ENCODE data around the gene INTS6L.
"Not testable (repeated sequence)": the region's sequence is repeated elsewhere in the genome, so short reads cannot be mapped to it uniquely, and the experiment has no call there.

The INTS6L gene

DNA sequence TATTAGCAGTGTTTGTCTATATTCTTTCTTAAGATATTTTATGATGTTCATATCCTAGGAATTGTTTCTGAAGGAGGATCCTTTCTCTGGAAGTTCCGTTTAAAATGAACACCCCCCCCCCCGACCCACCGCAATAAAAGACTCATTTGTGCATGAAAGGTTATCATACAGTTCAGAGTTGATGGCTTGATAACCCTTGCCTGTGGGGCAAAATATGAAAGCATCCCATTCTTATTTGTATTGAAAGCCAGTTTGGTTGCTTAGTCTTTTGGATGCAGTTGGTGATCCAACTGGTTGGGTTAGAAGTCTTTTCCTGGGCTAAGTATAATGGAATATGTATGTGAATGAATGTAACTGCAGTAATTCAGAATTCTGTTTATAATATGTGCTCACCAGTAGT, 8.3 kb downstream of the INTS6L start:
- DNase-seq: no peak

DNA sequence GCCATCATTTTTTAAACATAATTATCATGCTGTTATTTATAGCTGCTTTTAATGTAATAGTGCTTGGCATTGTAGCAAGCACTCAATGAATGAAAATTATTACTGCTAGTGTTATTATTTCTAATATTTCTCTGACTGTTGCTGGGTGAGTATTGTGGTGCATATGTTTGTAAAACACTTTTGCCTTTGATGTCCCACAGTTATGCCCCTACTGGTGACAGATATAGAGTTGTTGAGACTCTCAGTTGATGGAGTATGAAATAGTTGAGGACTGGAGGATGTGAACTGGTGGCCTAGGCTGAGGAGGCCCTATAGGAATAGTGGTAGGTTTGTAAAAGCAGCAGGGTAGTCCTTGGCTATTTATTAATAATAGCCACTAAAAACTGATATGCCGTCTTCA, 9.6 kb downstream of the INTS6L start:
- DNase-seq: no peak

DNA sequence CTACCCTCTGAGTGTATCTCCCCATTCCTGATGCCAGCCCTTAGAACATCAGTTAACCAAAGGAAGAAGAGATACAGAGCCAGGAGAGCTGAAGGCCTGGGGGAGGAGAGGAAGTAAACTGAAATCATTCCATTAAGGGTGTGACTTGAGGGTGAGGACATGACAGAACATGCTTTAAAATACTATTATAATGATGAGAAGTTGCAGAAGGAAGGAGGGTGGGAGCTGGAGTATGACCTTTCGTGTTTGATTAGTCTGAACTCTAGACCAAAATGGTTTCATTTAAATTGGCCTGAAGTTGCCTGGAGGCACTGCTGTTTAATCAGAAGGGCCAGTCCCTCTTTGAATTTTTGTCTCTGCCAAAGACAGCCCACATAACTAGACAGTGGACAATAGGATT, 11.4 kb downstream of the INTS6L start:
- no peak for DNase-seq

DNA sequence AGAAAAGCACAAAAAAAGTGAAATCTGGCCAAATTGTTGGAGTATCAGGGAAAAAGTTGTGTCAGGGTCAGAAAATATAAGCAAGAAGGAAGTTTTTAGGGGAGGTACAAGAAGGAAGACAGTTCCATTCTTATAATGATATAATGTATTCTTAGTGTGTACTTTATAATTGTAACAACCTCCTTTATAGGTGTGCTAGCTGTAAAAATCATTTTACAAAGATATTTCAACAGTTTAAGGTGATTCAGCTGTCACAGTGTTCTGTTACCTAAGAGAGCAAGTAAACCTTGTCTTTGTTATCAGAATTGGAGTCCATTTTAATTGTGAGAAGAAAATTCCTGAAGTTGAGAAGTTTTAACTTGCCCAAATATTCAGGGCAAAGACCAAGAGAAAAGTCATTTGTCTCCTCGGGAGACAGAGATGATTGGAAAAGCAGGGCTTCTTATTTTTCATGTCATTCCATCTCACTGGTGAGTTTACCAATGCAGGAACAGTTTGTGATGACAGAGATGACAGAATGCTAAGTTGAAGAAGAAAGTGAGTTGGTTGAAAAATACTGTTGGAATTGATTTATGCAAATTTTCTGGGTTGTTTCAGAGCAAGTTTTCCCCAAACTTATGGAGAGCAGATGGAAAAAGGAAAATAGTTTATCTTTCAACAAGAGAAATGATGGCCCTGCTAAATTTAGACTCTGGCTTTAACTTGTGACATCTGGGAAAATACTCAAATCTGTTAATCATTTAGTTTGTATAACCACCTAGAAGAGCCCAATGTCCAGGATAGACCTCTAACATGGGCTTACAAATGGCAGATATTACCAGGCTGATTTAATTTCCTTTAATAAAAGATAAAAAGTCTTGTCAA, 14.8 kb downstream of the INTS6L start:
- DNase-seq: no peak

DNA sequence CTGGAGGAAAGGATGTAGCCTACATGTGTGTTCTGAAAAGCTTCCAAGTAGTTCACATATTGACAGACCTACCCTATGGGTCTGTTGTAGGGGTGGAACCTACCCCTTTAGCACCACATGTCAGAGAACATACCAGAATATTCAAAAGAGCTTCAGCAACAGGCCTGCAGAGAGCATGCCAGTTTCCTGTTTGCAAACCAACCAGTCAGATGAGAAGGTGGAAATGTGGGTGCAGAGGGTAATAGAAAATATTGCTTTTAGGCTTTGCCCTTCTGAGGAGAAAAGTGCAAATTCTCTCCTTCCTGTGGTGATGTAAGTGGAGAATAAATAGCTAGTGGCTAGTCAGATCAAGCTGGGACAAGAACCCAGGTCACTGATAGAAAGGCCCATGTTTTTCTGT, 16.4 kb downstream of the INTS6L start:
- DNase-seq: no peak

DNA sequence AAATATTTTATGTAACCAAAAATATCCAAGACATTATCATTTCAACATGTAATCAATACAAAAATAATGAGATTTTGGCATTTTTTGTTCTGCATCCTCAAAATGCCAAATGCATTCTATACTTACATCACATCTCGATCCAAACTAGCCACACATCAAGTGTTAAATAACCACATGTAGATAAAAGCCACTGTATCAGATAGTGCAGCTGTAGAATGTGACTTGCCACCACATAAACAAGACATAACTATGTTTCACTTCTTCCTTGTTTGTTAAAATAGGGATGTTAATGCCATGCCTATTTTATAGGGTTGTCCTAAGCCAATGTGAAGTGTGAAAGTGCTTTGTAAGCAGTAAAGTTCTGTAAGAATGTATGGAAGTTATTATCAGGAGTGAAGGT, 20.9 kb downstream of the INTS6L start:
- DNase-seq: no peak

DNA sequence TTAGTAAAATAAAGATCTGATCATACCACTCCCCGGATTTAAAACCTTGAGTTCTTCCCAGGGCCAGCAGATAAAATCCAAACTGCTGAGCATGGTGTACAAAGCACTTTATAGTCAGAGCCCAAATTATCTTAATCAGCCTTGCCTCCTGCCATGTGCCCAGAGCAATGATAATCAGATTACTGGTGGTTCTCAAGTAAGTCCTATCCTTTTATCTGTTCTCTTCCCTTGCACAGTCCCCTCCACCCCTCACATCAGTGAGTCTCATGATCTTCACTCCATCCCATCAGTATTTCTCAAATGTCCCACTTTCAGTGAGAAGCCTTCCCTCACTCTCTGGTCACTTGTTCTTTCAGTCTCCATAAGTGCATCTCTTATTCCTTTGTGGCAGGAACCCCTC, 22.7 kb downstream of the INTS6L start:
- no peak for DNase-seq

DNA sequence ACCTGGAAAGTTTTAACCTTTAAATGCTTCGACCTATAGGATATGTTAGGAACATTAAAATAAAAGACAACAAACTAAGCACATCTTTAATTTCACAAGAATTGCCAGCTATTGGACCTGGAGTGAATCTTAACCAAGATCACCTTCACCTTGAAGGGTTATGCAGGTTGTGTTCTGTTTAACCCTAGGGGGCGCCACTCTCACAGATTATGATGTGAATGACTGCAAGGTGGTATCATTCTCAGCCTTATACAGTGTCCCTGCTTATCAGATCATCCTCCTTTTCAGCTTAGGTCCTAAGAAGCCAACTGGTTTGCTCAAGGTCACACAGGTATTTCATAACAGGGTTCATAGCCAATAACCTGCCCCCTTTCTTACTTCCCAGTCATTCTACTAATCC, 23.5 kb downstream of the INTS6L start:
- no peak for DNase-seq

DNA sequence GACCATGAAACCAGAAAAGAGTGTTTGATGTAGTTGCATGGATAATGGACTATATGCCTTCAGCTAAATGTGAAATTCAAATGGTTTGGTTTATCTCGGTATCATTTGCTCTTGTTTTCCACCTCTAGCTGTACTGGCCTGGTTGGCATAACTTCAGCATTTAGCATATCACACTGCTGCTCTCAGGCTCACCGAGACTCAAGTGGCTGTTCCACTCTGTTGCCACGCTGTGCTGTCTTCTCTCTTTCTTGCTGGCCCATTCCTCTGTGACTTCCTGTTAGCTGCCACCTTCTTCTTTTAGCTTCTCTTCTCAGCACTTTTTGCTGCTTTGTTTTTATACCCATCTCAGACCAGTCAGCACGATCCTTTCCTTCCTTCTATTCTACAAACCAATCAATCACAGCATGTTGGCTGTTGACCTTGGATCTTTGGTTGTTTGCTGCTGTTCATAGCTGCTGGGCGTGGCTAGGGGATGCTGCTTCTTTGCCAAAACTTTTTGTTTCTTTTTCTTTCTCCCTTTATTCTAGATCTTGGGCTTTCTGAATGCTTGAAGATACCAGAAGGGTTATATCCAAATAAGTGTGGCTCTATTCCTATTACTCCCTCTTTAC, 24.0 kb downstream of the INTS6L start:
- DNase-seq: no peak

DNA sequence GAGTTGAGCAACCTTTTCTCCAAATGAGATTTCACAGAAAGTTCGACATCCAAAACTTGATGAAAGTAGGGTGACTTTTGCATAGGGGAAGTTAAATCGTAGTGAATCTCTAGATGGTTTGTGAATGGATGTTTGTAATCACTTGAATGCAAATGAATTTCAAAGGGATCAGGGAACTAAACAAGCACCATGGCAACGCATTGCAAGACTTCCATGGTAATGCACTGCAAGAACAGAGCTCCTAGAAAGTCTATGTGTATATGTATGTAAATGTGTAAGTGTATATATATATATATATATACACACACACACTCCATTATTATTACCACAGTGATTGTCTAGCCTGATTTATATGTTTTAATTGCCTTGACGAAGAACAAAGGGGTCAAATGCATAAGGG, 27.3 kb downstream of the INTS6L start:
- no peak for DNase-seq

DNA sequence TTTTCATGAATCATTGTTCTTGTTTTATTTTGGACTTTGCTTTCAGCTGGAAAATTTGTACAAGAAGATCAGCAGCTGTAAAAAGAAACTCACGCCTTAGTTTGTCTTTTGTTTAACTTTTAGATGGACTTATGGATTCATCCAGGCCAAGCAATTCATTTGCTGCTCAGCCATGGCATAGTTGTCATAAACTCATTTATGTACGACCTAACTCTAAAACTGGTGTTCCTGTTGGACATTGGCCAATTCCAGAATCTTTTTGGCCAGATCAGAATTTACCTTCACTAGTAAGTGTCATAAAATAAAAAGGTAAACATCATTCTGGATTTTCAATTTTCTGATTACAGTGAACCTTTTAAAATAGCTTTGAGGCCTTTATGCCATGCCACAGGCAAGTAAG, 29.1 kb downstream of the INTS6L start:
- DNase-seq: no peak

DNA sequence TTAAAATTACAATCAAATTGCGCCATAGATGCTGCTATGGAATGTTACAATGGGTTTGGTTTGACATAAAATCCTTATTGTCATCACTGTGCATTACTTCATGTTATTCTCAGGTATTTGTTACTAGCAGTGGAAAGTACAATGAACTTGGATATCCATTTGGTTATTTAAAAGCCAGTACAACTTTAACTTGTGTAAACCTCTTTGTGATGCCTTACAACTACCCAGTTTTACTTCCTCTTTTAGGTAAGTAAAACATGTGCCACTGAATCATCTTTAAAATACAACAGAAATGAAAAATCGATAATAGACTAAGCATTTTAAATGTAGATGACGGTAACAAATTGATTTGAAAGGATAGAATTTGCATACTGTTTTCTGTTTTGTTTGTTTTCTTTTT, 35.6 kb downstream of the INTS6L start:
- no peak for DNase-seq

DNA sequence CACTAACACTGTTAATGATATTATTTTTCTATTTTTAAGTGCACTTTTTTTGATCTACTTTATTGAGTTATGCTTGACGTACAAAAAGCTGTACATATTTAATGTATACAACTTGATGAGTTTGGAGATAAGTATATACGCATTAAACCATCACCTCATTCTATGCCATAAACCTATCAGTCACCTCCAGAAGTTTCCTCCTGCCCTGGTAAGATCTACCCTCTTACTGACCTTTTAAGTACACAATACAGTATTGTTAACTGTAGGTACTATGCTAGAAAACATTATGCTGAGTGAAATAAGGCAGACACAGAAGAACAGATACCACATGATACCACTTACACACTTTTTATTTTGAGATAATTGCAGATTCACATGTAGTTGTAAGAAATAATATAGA, 36.9 kb downstream of the INTS6L start:
- DNase-seq: no peak

DNA sequence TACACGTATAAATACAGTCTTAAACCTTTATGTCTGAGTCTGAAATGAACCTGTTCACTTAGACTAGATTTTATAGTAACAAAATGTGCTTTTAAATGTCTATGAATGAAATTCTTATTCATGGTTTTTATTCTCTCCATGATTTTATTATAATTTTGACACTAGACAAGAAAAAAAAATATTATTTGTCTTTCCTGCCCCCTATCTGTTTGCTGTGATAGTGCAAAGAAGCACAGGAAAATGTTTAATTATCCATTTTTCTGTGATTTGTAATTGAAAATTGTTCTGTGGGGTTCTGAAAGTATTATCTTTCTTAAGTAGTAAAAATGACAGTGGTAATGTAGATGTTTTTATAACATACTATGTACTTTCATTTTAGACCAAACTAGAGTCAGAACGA, 52.0 kb downstream of the INTS6L start:
- no peak for DNase-seq

DNA sequence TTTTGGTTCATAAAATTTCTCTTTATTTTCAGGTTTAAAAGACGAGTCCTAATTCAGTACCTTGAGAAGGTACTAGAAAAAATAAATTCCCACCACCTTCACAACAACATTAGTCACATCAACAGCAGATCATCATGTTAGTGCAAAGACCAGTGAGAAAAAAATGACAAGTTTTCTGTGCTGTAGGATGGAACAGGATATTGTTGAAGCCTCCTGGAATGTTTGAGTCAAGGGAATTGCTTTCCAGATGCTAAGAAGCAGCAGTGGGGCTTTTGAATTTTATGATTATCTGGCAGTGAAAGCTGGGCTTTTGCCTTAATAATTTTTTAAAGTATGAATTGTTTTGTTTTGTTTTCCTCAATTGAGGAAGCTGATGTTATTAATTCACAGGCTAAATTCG, 61.0 kb downstream of the INTS6L start:
- DNase-seq: no peak

DNA sequence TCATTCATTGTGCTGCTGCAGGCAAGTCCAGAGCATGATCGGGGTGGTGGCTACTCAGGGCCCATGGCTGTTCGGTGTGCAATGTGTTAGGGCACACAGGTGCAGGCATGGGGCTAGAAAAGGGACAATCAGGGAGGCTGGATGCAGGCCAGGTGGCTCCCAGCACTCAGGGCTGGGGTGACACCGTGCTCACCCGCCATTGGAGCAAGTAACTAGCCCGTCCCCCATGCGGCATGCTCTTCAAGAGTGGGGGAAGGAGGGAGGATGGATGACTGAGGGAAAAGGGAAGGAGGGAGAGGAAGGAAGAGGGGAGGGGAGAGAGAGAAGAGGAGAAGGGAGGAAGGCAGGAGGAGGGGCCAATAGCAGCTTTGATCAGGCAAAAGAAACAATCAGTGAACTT, 64.7 kb downstream of the INTS6L start:
- DNase-seq: no peak

DNA sequence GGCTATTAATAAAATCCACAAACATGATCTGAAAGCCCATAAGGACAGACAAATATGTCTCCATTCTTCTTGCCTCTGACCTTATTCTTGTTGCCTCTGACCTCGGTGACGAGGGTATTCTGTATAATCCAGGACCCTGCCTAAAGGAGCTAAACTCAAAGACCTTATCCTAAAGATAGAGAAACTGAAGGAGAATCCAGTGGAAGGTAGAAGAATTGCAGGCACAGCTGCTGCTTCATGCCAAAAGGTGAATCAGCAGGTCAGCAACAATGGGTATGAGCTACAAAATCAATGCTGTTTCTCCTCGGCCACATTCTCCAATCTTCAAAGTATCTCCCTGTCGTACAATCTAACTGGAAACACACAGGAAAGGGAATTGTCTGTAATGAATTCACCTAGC, 71.4 kb downstream of the INTS6L start:
- DNase-seq: no peak

DNA sequence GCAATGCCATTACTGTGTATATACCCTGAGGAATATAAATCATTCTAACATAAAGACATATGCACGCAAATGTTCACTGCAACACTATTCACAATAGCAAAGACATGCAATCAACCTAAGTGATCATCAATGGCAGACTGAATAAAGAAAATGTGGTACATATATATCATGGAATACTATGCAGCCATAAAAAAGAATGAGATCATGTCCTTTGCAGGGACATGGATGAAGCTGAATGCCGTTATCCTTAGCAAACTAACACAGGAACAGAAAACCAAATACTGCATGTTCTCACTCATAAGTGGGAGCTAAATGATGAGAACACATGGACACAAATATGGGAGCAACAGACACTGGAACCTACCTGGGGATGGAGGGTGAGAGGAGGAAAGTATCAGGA, 73.6 kb downstream of the INTS6L start:
- DNase-seq: not testable (repeated sequence)

DNA sequence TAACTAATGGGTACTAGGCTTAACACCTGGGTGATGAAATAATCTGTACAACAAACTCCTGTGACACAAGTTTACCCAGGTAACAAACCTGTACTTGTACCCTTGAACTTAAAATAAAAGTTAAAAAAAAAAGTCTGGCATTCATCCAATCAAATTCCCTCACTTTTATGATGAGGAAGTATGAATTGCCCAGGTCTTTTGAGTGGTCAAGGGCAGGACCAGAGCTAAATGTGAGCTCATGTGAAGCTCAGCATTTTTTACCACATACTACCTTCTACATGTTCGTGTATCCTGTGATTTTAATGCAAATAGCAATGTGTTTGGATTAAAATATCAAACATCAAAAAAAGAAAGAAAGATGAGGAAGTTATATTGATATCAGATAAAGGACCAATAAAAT, 74.0 kb downstream of the INTS6L start:
- not testable (repeated sequence) for DNase-seq

DNA sequence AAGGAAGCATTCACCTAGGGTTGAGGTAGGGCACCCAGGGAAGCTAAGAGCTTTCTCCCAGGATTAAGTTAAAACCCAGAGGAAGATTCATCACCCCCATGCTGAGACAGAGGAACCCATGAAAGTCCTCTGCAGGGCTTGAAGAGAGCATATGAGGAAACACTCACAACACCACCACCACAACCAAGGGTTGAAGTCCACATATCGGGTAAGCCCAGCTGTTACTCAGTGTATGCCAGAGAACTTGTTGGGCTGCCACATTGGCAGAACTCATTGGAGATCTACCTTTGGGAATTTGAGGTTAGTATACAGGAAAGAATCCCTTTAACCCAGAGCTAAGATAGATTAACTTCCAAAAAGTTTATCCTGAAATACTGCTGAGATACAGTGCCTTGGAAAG, 75.1 kb downstream of the INTS6L start:
- no peak for DNase-seq

DNA sequence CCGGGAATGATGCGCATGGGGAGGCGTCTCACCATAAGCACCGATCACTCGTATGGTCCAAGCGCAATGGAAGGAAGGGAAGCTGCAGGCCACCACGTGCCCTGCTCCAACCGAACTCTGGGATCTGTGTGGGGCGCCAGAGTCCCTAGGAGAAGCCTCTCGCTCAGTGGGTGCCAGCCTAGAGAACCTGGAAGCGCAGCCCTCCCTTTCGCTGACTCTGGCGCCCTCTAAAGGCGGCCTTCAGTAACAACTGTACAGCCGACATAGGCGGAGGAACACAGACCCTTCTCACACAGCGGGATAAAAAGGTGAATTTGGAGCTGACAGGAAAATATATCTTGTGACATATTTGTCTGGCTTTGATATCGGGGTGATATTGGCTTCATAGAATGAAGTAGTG, 76.0 kb downstream of the INTS6L start:
- DNase-seq: peak; percentile 37

DNA sequence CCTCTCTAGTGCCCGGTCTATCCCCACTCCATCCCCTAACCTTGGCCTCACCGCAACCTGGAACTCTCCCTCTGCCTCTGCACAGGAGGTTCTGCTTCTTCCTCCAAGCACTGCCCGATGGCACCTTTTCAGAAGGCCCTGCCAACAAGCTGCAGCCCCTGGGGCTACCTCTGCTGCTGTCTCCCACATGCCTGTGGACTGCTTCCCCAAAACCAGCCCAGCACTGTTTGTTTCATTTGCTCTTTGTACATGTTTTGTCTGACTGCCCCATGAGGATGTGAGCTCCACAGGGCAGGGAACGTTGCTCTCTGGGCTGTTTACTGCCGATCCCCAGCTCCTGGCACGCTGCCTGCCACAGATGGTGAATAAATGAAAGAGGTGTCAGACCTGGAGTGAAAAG, 85.4 kb downstream of the INTS6L start:
- no peak for DNase-seq

DNA sequence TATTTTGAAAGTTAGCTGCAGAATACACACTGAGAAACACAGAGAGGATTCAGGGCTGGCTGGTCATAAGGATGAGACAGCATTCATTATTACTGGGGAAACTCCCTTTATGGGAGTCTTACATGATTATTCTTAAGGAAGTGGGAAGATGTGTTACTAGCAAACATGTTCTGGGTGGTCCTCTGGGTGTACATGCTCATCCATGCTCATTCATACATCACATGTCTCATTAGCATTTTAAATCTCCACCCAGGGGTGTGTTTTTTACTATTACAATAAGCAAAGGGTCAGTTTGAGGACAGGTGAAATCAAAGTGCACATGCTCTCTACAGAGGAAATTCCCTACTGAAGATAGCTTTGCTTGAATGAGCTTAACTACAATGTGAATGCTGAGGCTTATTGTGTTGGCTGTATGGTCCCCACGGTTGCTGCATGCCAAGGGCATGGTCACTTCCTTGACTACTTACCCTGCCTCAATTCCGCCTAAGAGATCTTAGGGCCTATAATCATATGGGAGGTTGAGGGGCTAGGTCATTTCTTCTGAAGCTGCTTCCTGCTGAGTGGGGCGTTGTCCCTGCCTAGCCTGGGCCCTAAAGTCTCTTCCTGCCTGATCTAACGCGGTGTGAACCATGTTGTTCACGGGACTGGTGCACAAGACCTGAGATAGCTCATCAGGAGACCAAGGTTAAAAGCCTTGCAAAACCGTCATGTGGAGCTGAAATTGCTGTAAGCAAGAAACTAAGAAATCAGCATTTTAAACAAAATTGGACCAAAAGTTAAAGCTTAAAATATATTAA, 104.1 kb downstream of the INTS6L start:
- DNase-seq: not testable (repeated sequence)

DNA sequence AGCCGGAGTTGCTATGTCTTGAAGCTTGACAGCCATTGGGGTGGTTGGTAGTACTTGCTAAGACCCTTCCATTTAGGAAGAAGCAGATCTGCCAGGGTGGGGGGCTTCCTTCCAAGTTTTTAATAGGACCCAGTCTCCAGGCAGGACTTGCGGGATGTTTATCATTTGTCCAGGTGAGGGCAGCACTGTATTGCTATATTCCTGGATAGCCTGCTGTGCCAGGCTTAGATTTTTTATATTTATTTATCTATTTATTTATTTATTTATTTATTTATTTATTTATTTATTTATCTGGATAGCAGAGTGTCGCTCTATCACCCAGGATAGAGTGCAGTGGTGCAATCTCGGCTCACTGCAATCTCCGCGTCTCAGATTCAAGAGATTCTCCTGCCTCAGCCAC, 105.5 kb downstream of the INTS6L start:
- DNase-seq: no peak

Data from NCI-H2029 (cell line).